SK-N-SH (cell line): ENCODE data around the gene ZNF784. TPM values are rescaled to one million over a fixed set of nuclear protein-coding genes. Genes with fewer than 3 reads are reported as not detected.
A peak's percentile ranks its signal among the peaks of the same experiment; 100 is the strongest.

Experiments used
- CTCF ChIA-PET: fragments of 300-600, 350-600 bp; formaldehyde crosslinking; extraction: SDS; loops from one replicate; lab custom pipeline; 2021; lab: Yijun Ruan, JAX
- POLR2A ChIA-PET: fragments of 350-600 bp; sonication (Branson Sonifier 250); formaldehyde crosslinking; extraction: SDS; loops from one replicate; lab custom pipeline; 2020; ENCODE audit warnings: antibody characterized with exemption, inconsistent platforms; lab: Yijun Ruan, JAX
- DNase-seq: peaks from one replicate; pipeline ENCODE4 v3.0.0; 2012
- H2AFZ ChIP-seq: fragments of 200-600 bp; sonication (generic); 2 replicates; pipeline ENCODE4 v1.8.1; 2016; ENCODE audit warnings: antibody characterized with exemption, mild to moderate bottlenecking, low read depth
- H3F3A ChIP-seq: fragments of 200-600 bp; sonication (generic); replicated peaks from 2 replicates; pipeline ENCODE3; 2016; ENCODE audit warnings: antibody characterized with exemption, mild to moderate bottlenecking; ENCODE audit not compliant: insufficient read depth
- H3K27ac ChIP-seq, 2 experiments: fragments of 200-500 bp in 1 of 2; fragments of 200-600 bp in 1 of 2; sonication (Bioruptor generic) in 1 of 2; sonication (generic), shearing (Covaris generic) in 1 of 2; 2 replicates each; pipeline versions ENCODE4 v1.5.1 to v1.6.1; 2014 to 2016; ENCODE audit warnings: low read depth in 2 of 2, inconsistent platforms in 1 of 2, low read length in 1 of 2, mild to moderate bottlenecking in 1 of 2, mixed read lengths in 1 of 2
- H3K27me3 ChIP-seq: fragments of 200-600 bp; sonication (generic), shearing (Covaris generic); 2 replicates; pipeline ENCODE4 v1.6.1; 2016; ENCODE audit warnings: mixed run types; ENCODE audit not compliant: insufficient read depth
- H3K36me3 ChIP-seq, 2 experiments: fragments of 200-500 bp in 1 of 2; fragments of 200-600 bp in 1 of 2; sonication (Bioruptor generic) in 1 of 2; sonication (generic) in 1 of 2; replicated peaks in 1 of 2; 2 replicates each; pipeline versions ENCODE3 to v1.5.1; 2014 to 2016; ENCODE audit warnings: low read length in 1 of 2, mild to moderate bottlenecking in 1 of 2; ENCODE audit not compliant: insufficient read depth in 2 of 2, control insufficient read depth in 1 of 2
- H3K4me1 ChIP-seq, 2 experiments: fragments of 200-500 bp in 1 of 2; fragments of 200-600 bp in 1 of 2; sonication (Bioruptor generic) in 1 of 2; sonication (generic), shearing (Covaris generic) in 1 of 2; 2 replicates each; pipeline versions ENCODE4 v1.5.1 to v1.6.1; 2014 to 2016; ENCODE audit warnings: low read depth in 1 of 2, low read length in 1 of 2, mixed run types in 1 of 2; ENCODE audit not compliant: insufficient read depth in 2 of 2, control insufficient read depth in 1 of 2
- H3K4me2 ChIP-seq: fragments of 200-600 bp; sonication (generic), shearing (Covaris generic); 2 replicates; pipeline ENCODE4 v1.6.1; 2017; ENCODE audit warnings: mixed run types
- H3K4me3 ChIP-seq, 2 experiments: fragments of 200-500 bp in 1 of 2; fragments of 200-600 bp in 1 of 2; sonication (Bioruptor generic) in 1 of 2; sonication (generic), shearing (Covaris generic) in 1 of 2; 2 replicates each; pipeline versions ENCODE4 v1.5.1 to v1.8.1; 2014 to 2016; ENCODE audit warnings: low read depth in 2 of 2, inconsistent platforms in 1 of 2, low read length in 1 of 2, mild to moderate bottlenecking in 1 of 2, mixed read lengths in 1 of 2, moderate library complexity in 1 of 2
- H3K79me2 ChIP-seq: fragments of 200-600 bp; sonication (generic); 2 replicates; pipeline ENCODE4 v1.8.1; 2017; ENCODE audit warnings: mild to moderate bottlenecking; ENCODE audit not compliant: insufficient read depth
- H3K9ac ChIP-seq: fragments of 200-600 bp; sonication (generic); 2 replicates; pipeline ENCODE4 v1.6.1; 2017; ENCODE audit warnings: mixed run types
- H3K9me2 ChIP-seq: fragments of 200-600 bp; sonication (generic); 2 replicates; pipeline ENCODE4 v1.6.1; 2017; ENCODE audit warnings: mixed run types
- H3K9me3 ChIP-seq: fragments of 200-600 bp; sonication (generic); 2 replicates; pipeline ENCODE4 v1.6.1; 2017; ENCODE audit warnings: mixed run types, mild to moderate bottlenecking, moderate library complexity
- H4K20me1 ChIP-seq: fragments of 200-600 bp; sonication (generic); 2 replicates; pipeline ENCODE4 v1.6.1; 2017; ENCODE audit warnings: mild to moderate bottlenecking, mixed run types; ENCODE audit not compliant: insufficient read depth
- CHD2 ChIP-seq: fragments of 150-350 bp; IDR thresholded peaks from 2 replicates; pipeline ENCODE4 v1.6.1; 2018; ENCODE audit warnings: low read length; ENCODE audit not compliant: partially characterized antibody
- ELF1 ChIP-seq: IDR thresholded peaks from 2 replicates; pipeline ENCODE4 v1.4.0; 2012
- EZH2phosphoT487 ChIP-seq: fragments of 200-600 bp; sonication (generic); IDR thresholded peaks from 2 replicates; pipeline ENCODE4 v1.6.1; 2017; ENCODE audit warnings: low read depth, mixed run types, mild to moderate bottlenecking, antibody characterized with exemption, moderate library complexity, borderline replicate concordance
- FOSL2 ChIP-seq: IDR thresholded peaks from 2 replicates; pipeline ENCODE4 v1.4.0; 2012; ENCODE audit warnings: low read depth, mild to moderate bottlenecking, moderate library complexity, borderline replicate concordance
- FOXJ3 ChIP-seq: sonication (generic); formaldehyde crosslinking; IDR thresholded peaks from 2 replicates; pipeline ENCODE4 v1.5.1; 2020; ENCODE audit warnings: mild to moderate bottlenecking, missing genetic modification reagents
- FOXM1 ChIP-seq: IDR thresholded peaks from 2 replicates; pipeline ENCODE4 v1.4.0; 2012; ENCODE audit warnings: low read depth, mild to moderate bottlenecking
- GABPA ChIP-seq: IDR thresholded peaks from 2 replicates; pipeline ENCODE4 v1.4.0; 2012; ENCODE audit warnings: low read depth, mild to moderate bottlenecking
- GATA2 ChIP-seq: sonication (generic); formaldehyde crosslinking; IDR thresholded peaks from 2 replicates; pipeline ENCODE4 v1.5.0; 2020; ENCODE audit warnings: mild to moderate bottlenecking, missing genetic modification reagents
- IRF3 ChIP-seq: fragments of 150-350 bp; IDR thresholded peaks from 2 replicates; pipeline ENCODE4 v1.6.1; 2016; ENCODE audit warnings: mild to moderate bottlenecking, low read depth, low read length
- JUND ChIP-seq: IDR thresholded peaks from 2 replicates; pipeline ENCODE4 v1.4.0; 2012
- MAX ChIP-seq: IDR thresholded peaks from 2 replicates; pipeline ENCODE4 v1.4.0; 2012; ENCODE audit warnings: low read depth
- MEF2A ChIP-seq: IDR thresholded peaks from 2 replicates; pipeline ENCODE4 v1.4.0; 2012; ENCODE audit warnings: low read depth, borderline replicate concordance
- MXI1 ChIP-seq: IDR thresholded peaks from 2 replicates; pipeline ENCODE4 v1.6.1; 2012; ENCODE audit warnings: mild to moderate bottlenecking, low read depth, low read length, improper control_type of control experiment
- NFIC ChIP-seq: IDR thresholded peaks from 2 replicates; pipeline ENCODE4 v1.4.0; 2012; ENCODE audit warnings: borderline replicate concordance
- PBX3 ChIP-seq: IDR thresholded peaks from 2 replicates; pipeline ENCODE4; 2012
- POLR2AphosphoS5 ChIP-seq: IDR thresholded peaks from 2 replicates; pipeline ENCODE4 v1.6.1; 2012; ENCODE audit warnings: low read depth, low read length
- RAD21 ChIP-seq: IDR thresholded peaks from 2 replicates; pipeline ENCODE4 v1.6.1; 2012; ENCODE audit warnings: mild to moderate bottlenecking, low read length
- RCOR1 ChIP-seq: fragments of 150-350 bp; IDR thresholded peaks from 2 replicates; pipeline ENCODE4 v1.6.1; 2017; ENCODE audit warnings: antibody characterized with exemption, low read length
- RFX5 ChIP-seq: IDR thresholded peaks from 2 replicates; pipeline ENCODE4 v1.6.1; 2012; ENCODE audit warnings: mild to moderate bottlenecking, improper control_type of control experiment, low read length
- RXRA ChIP-seq: IDR thresholded peaks from 2 replicates; pipeline ENCODE4 v1.4.0; 2012; ENCODE audit warnings: low read depth, mild to moderate bottlenecking, borderline replicate concordance
- SIN3A ChIP-seq: IDR thresholded peaks from 2 replicates; pipeline ENCODE4 v1.6.1; 2012; ENCODE audit warnings: low read depth, mild to moderate bottlenecking, low read length, moderate library complexity, borderline replicate concordance
- SMC3 ChIP-seq: IDR thresholded peaks from 2 replicates; pipeline ENCODE4 v1.6.1; 2012; ENCODE audit warnings: low read depth, low read length, improper control_type of control experiment
- TAF1 ChIP-seq: IDR thresholded peaks from 2 replicates; pipeline ENCODE4 v1.6.1; 2012; ENCODE audit warnings: low read depth, mild to moderate bottlenecking, low read length, moderate library complexity, borderline replicate concordance
- TEAD4 ChIP-seq: IDR thresholded peaks from 2 replicates; pipeline ENCODE4 v1.4.0; 2012; ENCODE audit warnings: mild to moderate bottlenecking, borderline replicate concordance; ENCODE audit not compliant: insufficient read depth
- YY1 ChIP-seq: IDR thresholded peaks from 2 replicates; pipeline ENCODE4 v1.4.0; 2012; ENCODE audit warnings: low read depth, mild to moderate bottlenecking
- WGBS: methylation state at CpG from one replicate; pipeline ENCODE4 v1.1.6; 2017; ENCODE audit warnings: low lambda C conversion rate; 5-methylcytosine and 5-hydroxymethylcytosine counted together
- polyA plus RNA-seq, 3 experiments: library from polyadenylated mRNA; depleted of rRNA; stranded (reverse); fragments of >200 nt; gene quantifications; 2 replicates each; pipeline ENCODE4 v1.2.3, GENCODE V29; 2012

ZNF784 gene
- polyA plus RNA-seq, 1 of the 3 experiments (the other 2 are of a cell fraction) = 5.5 TPM

- Histone ChIP-seq H3K36me3 (peaks cover 0 to 6% of the 10 kb centered on the region in 2 experiments), H3K4me1 (peaks cover 8 to 28% of the 10 kb centered on the region in 2 experiments; a peak in 1 of 4 replicates), H2AFZ (no peak overlapping the region), H3K9ac (no peak overlapping the region; the same call in 1 of the 2 replicates), H3K9me2 (no peaks in the 10 kb centered on the region), H3K4me2 (peak overlapping the region; percentile 97), H3K4me3 (peak overlapping the region in 1 of 2 experiments; percentile 86; a peak in 1 of 4 replicates), H3K27me3 (no peaks in the 10 kb centered on the region), H3K9me3 (no peaks in the 10 kb centered on the region), H4K20me1 (no peaks in the 10 kb centered on the region), H3K27ac (no peak overlapping the region), H3F3A (peaks cover 36% of the 10 kb centered on the region), H3K79me2 (peaks cover 65% of the 10 kb centered on the region)
- no peak for TF ChIP-seq YY1
- TF ChIP-seq MAX = no peak
- TF ChIP-seq RXRA = no peak
- no peak for TF ChIP-seq RCOR1
- no peak for TF ChIP-seq CHD2
- no peak for TF ChIP-seq MXI1
- TF ChIP-seq FOXJ3 (CRISPR knock-in tag) = no peak
- TF ChIP-seq TEAD4 = no peak
- no peak for TF ChIP-seq POLR2AphosphoS5
- no peak for TF ChIP-seq ELF1
- TF ChIP-seq MEF2A = no peak
- no peak for TF ChIP-seq GABPA
- no peak for TF ChIP-seq FOSL2
- TF ChIP-seq SMC3 = no peak
- no peak for TF ChIP-seq GATA2
- POLR2A ChIA-PET = interaction anchor here (0.6 to 1.6 kb wide), 3 partner anchors 12 to 52 kb away, joined by 3 to 4 read pairs (median 3); partner anchors contain the start of gene ZNF784
- CTCF ChIA-PET = interaction anchor here (0.9 to 5.0 kb wide), 6 partner anchors 12 to 495 kb away, joined by 3 to 28 read pairs (median 4); partner anchors contain the start of genes ZNF784 and ZNF865
- 88% methylated on average over 4 of the region's 4 CpGs for WGBS
- no peak for DNase-seq
These were observed 12.4 kb upstream of the ZNF784 start for GRCh38 chr19:55636723-55637122.

GRCh38 chr19:55635856-55636440, 11.6 kb upstream of the ZNF784 start:
- CTCF ChIA-PET = interaction anchor here (0.9 to 5.0 kb wide), 4 partner anchors 11 to 495 kb away, joined by 3 to 28 read pairs (median 4); partner anchors contain the start of gene ZNF784
- peak overlapping the region; percentile 74 to 86 for H3K4me3 ChIP-seq
- TF ChIP-seq RXRA (no peak), PBX3 (no peak), RAD21 (no peak), FOSL2 (no peak), TAF1 (no peak), CHD2 (no peak), GABPA (no peak), JUND (no peak), MAX (no peak), FOXJ3 (CRISPR knock-in tag) (no peak), SMC3 (no peak), YY1 (no peak), SIN3A (no peak), MXI1 (no peak), IRF3 (no peak), GATA2 (no peak), EZH2phosphoT487 (no peak), FOXM1 (no peak), RFX5 (no peak), NFIC (no peak)
- peaks cover 57% of the 10 kb centered on the region for H3K79me2 ChIP-seq
- no peaks in the 10 kb centered on the region for H4K20me1 ChIP-seq
- peaks cover 32% of the 10 kb centered on the region for H3F3A ChIP-seq
- peak overlapping the region; percentile 97 for H3K4me2 ChIP-seq
- no peaks in the 10 kb centered on the region for H3K9me3 ChIP-seq
- H2AFZ ChIP-seq = no peak overlapping the region
- DNase-seq = peak; percentile 1
- WGBS = 56% methylated on average over 7 of the region's 7 CpGs
- no peaks in the 10 kb centered on the region for H3K27me3 ChIP-seq
- H3K36me3 ChIP-seq = peaks cover 0 to 6% of the 10 kb centered on the region in 2 experiments
- H3K9ac ChIP-seq = peak overlapping the region; percentile 99
- peaks cover 8 to 28% of the 10 kb centered on the region in 2 experiments; a peak in 1 of 4 replicates for H3K4me1 ChIP-seq
- POLR2A ChIA-PET = interaction anchor here (0.6 to 1.6 kb wide), 3 partner anchors 11 to 52 kb away, joined by 3 to 4 read pairs (median 3); partner anchors contain the start of gene ZNF784
- no peaks in the 10 kb centered on the region for H3K9me2 ChIP-seq
- no peak overlapping the region; a peak in 1 of 4 replicates for H3K27ac ChIP-seq
